Measurements from ENCODE around the gene ATP13A3.

- TF ChIP-seq CTCF (IDR thresholded peaks at IDR 0.05): no peak
- TF ChIP-seq POLR2A (IDR thresholded peaks at IDR 0.05): no peak
- TF ChIP-seq POLR2AphosphoS5 (IDR thresholded peaks at IDR 0.05): no peak
Observed at GRCh38 chr3:194447161-194447560, 39.6 kb downstream of the ATP13A3 start.

Measured in transverse colon (tissue), 4 donors.